ENCODE data around the gene ZNF277.

ZNF277 gene

DNA sequence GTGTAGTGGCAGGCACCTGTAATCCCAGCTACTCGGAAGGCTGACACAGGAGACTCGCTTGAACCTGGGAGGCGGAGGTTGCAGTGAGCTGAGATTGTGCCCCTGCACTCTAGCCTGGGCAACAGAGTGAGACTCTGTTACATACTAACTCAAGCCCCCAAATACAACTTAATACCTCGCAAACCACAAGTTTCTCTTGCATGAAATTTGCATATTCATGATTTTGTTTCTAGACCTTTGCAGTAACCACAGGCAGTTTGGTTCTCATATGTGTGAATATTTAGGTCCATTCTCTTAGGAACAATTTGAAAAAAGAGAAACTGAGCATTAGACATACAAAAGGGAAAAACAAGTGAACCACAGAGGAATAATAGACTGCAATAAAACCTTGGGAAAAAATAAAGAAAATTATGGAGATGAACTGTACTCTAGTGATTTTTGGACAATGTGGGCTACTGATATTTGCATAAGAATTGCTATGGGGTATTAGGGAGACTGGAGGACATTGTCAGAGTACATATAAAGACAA, 77.0 kb downstream of the ZNF277 start:
- no peaks in the 10 kb centered on the region for H3K36me3 ChIP-seq (ENCODE audit: insufficient read depth, low read length)
- H3K9me3 ChIP-seq (replicated peaks; ENCODE audit: low read length) = no peaks in the 10 kb centered on the region
- H3K4me3 ChIP-seq (ENCODE audit: low read length) = no peak overlapping the region
- H3K27me3 ChIP-seq (ENCODE audit: control insufficient read depth, insufficient read depth, low read length) = no peaks in the 10 kb centered on the region
- no peak overlapping the region for H3K4me2 ChIP-seq (ENCODE audit: low read length)
- no peak overlapping the region for H3K9ac ChIP-seq (ENCODE audit: low read depth, low read length)
- no peaks in the 10 kb centered on the region for H3K4me1 ChIP-seq (ENCODE audit: control insufficient read depth, insufficient read depth, low read length)

DNA sequence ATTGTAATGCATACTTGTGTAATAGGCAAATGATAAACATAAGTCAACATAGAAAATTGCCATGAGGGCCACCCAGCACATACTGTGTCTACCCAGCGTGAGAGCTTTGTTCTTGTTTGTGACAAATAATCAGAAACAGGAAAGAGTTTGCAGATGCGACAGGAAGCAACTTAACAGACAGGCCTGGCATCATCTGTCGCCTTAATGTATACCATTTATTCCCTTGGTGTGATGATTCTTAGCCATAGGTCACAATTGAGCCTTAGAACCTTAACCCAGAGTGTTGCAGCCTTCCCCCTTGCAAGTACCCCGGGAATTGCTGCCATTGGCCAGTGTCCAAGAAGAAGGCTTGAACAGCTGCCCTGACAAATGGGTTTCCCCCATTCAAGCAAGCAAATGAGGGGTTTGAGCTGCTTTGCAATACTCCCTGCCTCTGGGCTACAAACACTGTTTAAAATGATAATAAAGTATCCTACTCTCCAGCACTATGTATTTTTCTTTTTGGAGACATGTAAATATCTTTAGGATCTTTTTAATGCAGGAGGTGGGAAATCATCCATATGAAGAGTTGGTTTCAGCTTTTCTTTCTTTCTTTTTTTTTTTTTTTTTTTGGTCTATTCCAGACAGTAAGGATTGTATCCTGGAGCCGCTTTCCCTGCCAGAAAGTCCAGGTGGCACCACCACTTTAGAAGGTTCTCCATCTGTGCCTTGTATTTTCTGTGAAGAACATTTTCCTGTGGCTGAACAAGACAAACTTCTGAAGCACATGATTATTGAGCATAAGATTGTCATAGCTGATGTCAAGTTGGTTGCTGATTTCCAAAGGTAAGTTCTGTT, 80.0 kb downstream of the ZNF277 start:
- no peaks in the 10 kb centered on the region for H3K9me3 ChIP-seq (replicated peaks; ENCODE audit: low read length)
- H3K4me1 ChIP-seq (ENCODE audit: control insufficient read depth, insufficient read depth, low read length) = peaks cover 14% of the 10 kb centered on the region
- no peak overlapping the region for H3K4me2 ChIP-seq (ENCODE audit: low read length)
- H3K9ac ChIP-seq (ENCODE audit: low read depth, low read length) = no peak overlapping the region
- no peak overlapping the region for H3K4me3 ChIP-seq (ENCODE audit: low read length)
- H3K27me3 ChIP-seq (ENCODE audit: control insufficient read depth, insufficient read depth, low read length) = no peaks in the 10 kb centered on the region
- no peaks in the 10 kb centered on the region for H3K36me3 ChIP-seq (ENCODE audit: insufficient read depth, low read length)

DNA sequence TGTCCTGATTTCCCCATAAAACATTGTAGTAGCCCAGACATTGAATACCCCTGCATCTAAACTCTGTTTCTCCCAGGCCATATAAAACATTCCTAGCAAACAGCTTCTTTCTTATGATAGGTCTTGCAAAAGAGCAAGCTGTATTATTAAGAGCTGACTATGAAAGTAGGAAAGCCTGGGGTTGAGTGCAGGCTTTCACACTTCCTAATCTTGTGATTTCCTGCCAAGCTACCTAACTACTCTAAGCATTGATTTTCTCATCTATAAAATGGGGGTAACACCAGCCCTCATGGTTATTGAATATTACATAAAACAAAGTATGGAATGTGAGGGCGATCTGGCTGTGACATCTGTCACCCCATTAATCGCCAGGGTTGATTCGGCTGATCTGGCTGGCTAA, 81.8 kb downstream of the ZNF277 start:
- Histone ChIP-seq H3K27me3 (ENCODE audit: control insufficient read depth, insufficient read depth, low read length) (no peaks in the 10 kb centered on the region), H3K4me2 (ENCODE audit: low read length) (no peak overlapping the region), H3K36me3 (ENCODE audit: insufficient read depth, low read length) (no peaks in the 10 kb centered on the region), H3K4me3 (ENCODE audit: low read length) (no peak overlapping the region), H3K4me1 (ENCODE audit: control insufficient read depth, insufficient read depth, low read length) (peaks cover 14% of the 10 kb centered on the region), H3K9me3 (replicated peaks; ENCODE audit: low read length) (no peaks in the 10 kb centered on the region), H3K9ac (ENCODE audit: low read depth, low read length) (no peak overlapping the region)

DNA sequence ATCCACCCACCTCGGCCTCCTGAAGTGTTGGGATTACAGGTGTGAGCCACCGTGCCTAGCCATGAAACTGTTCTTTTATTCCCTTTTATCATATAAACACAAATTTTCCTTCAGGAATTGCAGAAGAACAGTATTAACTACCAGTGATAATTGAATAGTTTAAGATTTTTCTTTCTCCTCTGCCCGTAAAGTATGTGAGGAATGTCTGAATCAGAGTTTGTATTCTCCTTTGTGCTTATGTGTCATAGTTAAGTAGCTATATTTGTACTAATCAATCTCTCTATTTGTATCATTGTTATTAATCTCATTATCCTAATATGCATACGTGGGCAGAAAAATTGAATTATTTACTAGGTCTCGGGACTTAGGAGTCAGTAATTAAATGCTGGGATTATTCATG, 83.6 kb downstream of the ZNF277 start:
- no peaks in the 10 kb centered on the region for H3K27me3 ChIP-seq (ENCODE audit: control insufficient read depth, insufficient read depth, low read length)
- H3K36me3 ChIP-seq (ENCODE audit: insufficient read depth, low read length) = no peaks in the 10 kb centered on the region
- H3K9me3 ChIP-seq (replicated peaks; ENCODE audit: low read length) = no peaks in the 10 kb centered on the region
- peaks cover 14% of the 10 kb centered on the region for H3K4me1 ChIP-seq (ENCODE audit: control insufficient read depth, insufficient read depth, low read length)
- peak overlapping the region; percentile 40 for H3K4me2 ChIP-seq (ENCODE audit: low read length)
- H3K9ac ChIP-seq (ENCODE audit: low read depth, low read length) = no peak overlapping the region
- H3K4me3 ChIP-seq (ENCODE audit: low read length) = no peak overlapping the region

GRCh38 chr7:112292162-112292561, 85.7 kb downstream of the ZNF277 start:
- no peak overlapping the region for H3K9ac ChIP-seq (ENCODE audit: low read depth, low read length)
- no peak overlapping the region for H3K4me3 ChIP-seq (ENCODE audit: low read length)
- H3K9me3 ChIP-seq (replicated peaks; ENCODE audit: low read length) = no peaks in the 10 kb centered on the region
- H3K36me3 ChIP-seq (ENCODE audit: insufficient read depth, low read length) = no peaks in the 10 kb centered on the region
- peaks cover 16% of the 10 kb centered on the region for H3K4me1 ChIP-seq (ENCODE audit: control insufficient read depth, insufficient read depth, low read length)
- H3K4me2 ChIP-seq (ENCODE audit: low read length) = no peak overlapping the region
- H3K27me3 ChIP-seq (ENCODE audit: control insufficient read depth, insufficient read depth, low read length) = no peaks in the 10 kb centered on the region

- H3K9me3 ChIP-seq (replicated peaks; ENCODE audit: low read length) = no peaks in the 10 kb centered on the region
- H3K4me1 ChIP-seq (ENCODE audit: control insufficient read depth, insufficient read depth, low read length) = peaks cover 16% of the 10 kb centered on the region
- no peak overlapping the region for H3K9ac ChIP-seq (ENCODE audit: low read depth, low read length)
- H3K4me2 ChIP-seq (ENCODE audit: low read length) = no peak overlapping the region
- no peaks in the 10 kb centered on the region for H3K36me3 ChIP-seq (ENCODE audit: insufficient read depth, low read length)
- no peaks in the 10 kb centered on the region for H3K27me3 ChIP-seq (ENCODE audit: control insufficient read depth, insufficient read depth, low read length)
- no peak overlapping the region for H3K4me3 ChIP-seq (ENCODE audit: low read length)
These were observed 86.9 kb downstream of the ZNF277 start for GRCh38 chr7:112293416-112293815.

DNA sequence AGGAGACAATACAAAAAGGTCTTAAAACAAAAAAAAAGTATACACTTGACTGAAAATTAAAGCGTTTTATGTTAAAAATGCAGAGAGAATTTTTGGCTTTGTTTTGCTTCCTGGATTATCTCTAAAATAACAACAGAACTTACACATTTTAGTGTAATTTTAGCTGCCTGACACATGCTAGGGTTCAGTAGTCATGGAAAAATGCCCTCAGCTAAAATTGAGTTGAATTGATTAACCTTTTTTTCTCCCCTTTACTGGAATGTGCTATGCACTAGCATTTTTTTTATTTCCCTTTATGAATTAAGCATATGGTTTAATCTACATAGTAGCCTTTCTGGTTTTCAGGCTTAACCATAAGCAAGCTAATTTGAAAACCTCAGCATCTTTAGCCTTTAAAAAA, 89.9 kb downstream of the ZNF277 start:
- Histone ChIP-seq H3K9ac (ENCODE audit: low read depth, low read length) (no peak overlapping the region), H3K4me3 (ENCODE audit: low read length) (no peak overlapping the region), H3K4me1 (ENCODE audit: control insufficient read depth, insufficient read depth, low read length) (peaks cover 3% of the 10 kb centered on the region), H3K9me3 (replicated peaks; ENCODE audit: low read length) (no peaks in the 10 kb centered on the region), H3K27me3 (ENCODE audit: control insufficient read depth, insufficient read depth, low read length) (no peaks in the 10 kb centered on the region), H3K4me2 (ENCODE audit: low read length) (no peak overlapping the region), H3K36me3 (ENCODE audit: insufficient read depth, low read length) (no peaks in the 10 kb centered on the region)

DNA sequence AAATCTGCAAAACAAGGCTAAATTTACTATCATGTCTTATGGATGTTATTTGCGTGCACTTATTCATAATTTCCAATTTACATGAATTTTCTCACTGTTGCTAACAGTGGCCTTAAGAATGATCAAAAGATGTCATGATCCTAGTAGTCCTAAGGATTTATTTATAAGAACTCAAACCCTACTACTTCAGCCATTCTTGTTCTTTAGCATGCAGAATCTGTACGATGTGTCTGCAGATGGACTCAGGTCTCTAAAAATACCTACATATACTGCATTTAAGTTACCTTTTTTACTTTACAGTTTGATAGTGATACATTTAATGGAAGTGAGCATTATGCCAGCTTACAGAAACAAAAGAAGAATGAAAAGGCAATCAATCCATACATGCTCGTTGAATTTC, 91.2 kb downstream of the ZNF277 start:
- Histone ChIP-seq H3K4me2 (ENCODE audit: low read length) (no peak overlapping the region), H3K36me3 (ENCODE audit: insufficient read depth, low read length) (no peaks in the 10 kb centered on the region), H3K9me3 (replicated peaks; ENCODE audit: low read length) (no peaks in the 10 kb centered on the region), H3K4me3 (ENCODE audit: low read length) (no peak overlapping the region), H3K27me3 (ENCODE audit: control insufficient read depth, insufficient read depth, low read length) (no peaks in the 10 kb centered on the region), H3K9ac (ENCODE audit: low read depth, low read length) (no peak overlapping the region), H3K4me1 (ENCODE audit: control insufficient read depth, insufficient read depth, low read length) (peaks cover 3% of the 10 kb centered on the region)

GRCh38 chr7:112298543-112299100, 92.1 kb downstream of the ZNF277 start:
- Histone ChIP-seq H3K9ac (ENCODE audit: low read depth, low read length) (no peak overlapping the region), H3K36me3 (ENCODE audit: insufficient read depth, low read length) (no peaks in the 10 kb centered on the region), H3K4me2 (ENCODE audit: low read length) (no peak overlapping the region), H3K9me3 (replicated peaks; ENCODE audit: low read length) (no peaks in the 10 kb centered on the region), H3K27me3 (ENCODE audit: control insufficient read depth, insufficient read depth, low read length) (no peaks in the 10 kb centered on the region), H3K4me1 (ENCODE audit: control insufficient read depth, insufficient read depth, low read length) (peaks cover 3% of the 10 kb centered on the region), H3K4me3 (ENCODE audit: low read length) (no peak overlapping the region)

- H3K36me3 ChIP-seq (ENCODE audit: insufficient read depth, low read length) = no peaks in the 10 kb centered on the region
- H3K4me3 ChIP-seq (ENCODE audit: low read length) = no peak overlapping the region
- H3K27me3 ChIP-seq (ENCODE audit: control insufficient read depth, insufficient read depth, low read length) = no peaks in the 10 kb centered on the region
- H3K9me3 ChIP-seq (replicated peaks; ENCODE audit: low read length) = no peaks in the 10 kb centered on the region
- H3K4me1 ChIP-seq (ENCODE audit: control insufficient read depth, insufficient read depth, low read length) = peaks cover 3% of the 10 kb centered on the region
- H3K9ac ChIP-seq (ENCODE audit: low read depth, low read length) = no peak overlapping the region
- no peak overlapping the region for H3K4me2 ChIP-seq (ENCODE audit: low read length)
These were observed 93.6 kb downstream of the ZNF277 start for GRCh38 chr7:112300072-112300471.

- Histone ChIP-seq H3K4me2 (ENCODE audit: low read length) (no peak overlapping the region), H3K9ac (ENCODE audit: low read depth, low read length) (no peak overlapping the region), H3K27me3 (ENCODE audit: control insufficient read depth, insufficient read depth, low read length) (no peaks in the 10 kb centered on the region), H3K36me3 (ENCODE audit: insufficient read depth, low read length) (no peaks in the 10 kb centered on the region), H3K9me3 (replicated peaks; ENCODE audit: low read length) (no peaks in the 10 kb centered on the region), H3K4me1 (ENCODE audit: control insufficient read depth, insufficient read depth, low read length) (peaks cover 3% of the 10 kb centered on the region), H3K4me3 (ENCODE audit: low read length) (no peak overlapping the region)
These were observed 94.4 kb downstream of the ZNF277 start for GRCh38 chr7:112300831-112301407.
